A673 (cell line): ENCODE measurements around the gene BTN3A1. TPM values are rescaled to one million over a fixed set of nuclear protein-coding genes. Genes with fewer than 3 reads are reported as not detected.
A peak's percentile ranks its signal among the peaks of the same experiment; 100 is the strongest.
"Not testable (repeated sequence)": the region's sequence is repeated elsewhere in the genome, so short reads cannot be mapped to it uniquely, and the experiment has no call there.

Experiments
- BruUV-seq: library from RNA; stranded (reverse); fragments of 400-500 nt; replicated peaks from 2 replicates; lab custom pipeline; 2021; lab: Mats Ljungman, UMichigan
- CTCF ChIA-PET: fragments of 300-600 bp; sonication (Branson Sonifier 250); formaldehyde crosslinking; loops from one replicate; lab custom pipeline; 2022; ENCODE audit warnings: antibody characterized with exemption; lab: Charles Lee
- POLR2A ChIA-PET: fragments of 300-600 bp; sonication (Branson Sonifier 250); formaldehyde crosslinking; loops from one replicate; lab custom pipeline; 2022; ENCODE audit warnings: antibody characterized with exemption; ENCODE audit not compliant: low non-redundant PET; lab: Charles Lee
- DNase-seq: peaks from one replicate; pipeline ENCODE4 v3.0.0-alpha.2; 2015; ENCODE audit warnings: low spot score
- H3K27ac ChIP-seq: fragments of 200-600 bp; sonication (generic); 2 replicates; pipeline ENCODE4 v1.5.1; 2016; ENCODE audit warnings: mixed run types, low read depth, mild to moderate bottlenecking, mixed read lengths, antibody characterized with exemption, low read length; ENCODE audit not compliant: poor library complexity, severe bottlenecking
- H3K27me3 ChIP-seq: fragments of 200-600 bp; sonication (generic); replicated peaks from 2 replicates; pipeline ENCODE4 v1.6.1; 2017; ENCODE audit warnings: mixed run types, low read depth, mild to moderate bottlenecking, mixed read lengths, antibody characterized with exemption, low read length; ENCODE audit not compliant: insufficient read depth, poor library complexity
- H3K36me3 ChIP-seq: fragments of 200-600 bp; sonication (generic); 2 replicates; pipeline ENCODE4 v1.6.1; 2016; ENCODE audit warnings: mixed run types, mild to moderate bottlenecking, mixed read lengths, antibody characterized with exemption, low read length; ENCODE audit not compliant: insufficient read depth, poor library complexity, severe bottlenecking
- H3K4me1 ChIP-seq: fragments of 200-600 bp; sonication (generic); 2 replicates; pipeline ENCODE4 v1.6.1; 2017; ENCODE audit warnings: mixed run types, mild to moderate bottlenecking, mixed read lengths, antibody characterized with exemption, low read length; ENCODE audit not compliant: insufficient read depth, poor library complexity, severe bottlenecking
- H3K4me3 ChIP-seq: fragments of 200-600 bp; sonication (generic); 2 replicates; pipeline ENCODE4 v1.5.1; 2016; ENCODE audit warnings: low read depth, mixed run types, mild to moderate bottlenecking, mixed read lengths, low read length; ENCODE audit not compliant: poor library complexity, severe bottlenecking
- H3K9me3 ChIP-seq: fragments of 200-600 bp; sonication (generic); 2 replicates; pipeline ENCODE4 v1.6.1; 2016; ENCODE audit warnings: mixed run types, low read depth, mild to moderate bottlenecking, mixed read lengths, antibody characterized with exemption, low read length; ENCODE audit not compliant: poor library complexity, severe bottlenecking
- CTCF ChIP-seq: fragments of 300-800, 200-600 bp; sonication (generic); conservative IDR thresholded peaks from 2 replicates; pipeline ENCODE4 v1.5.1; 2017; ENCODE audit warnings: low read depth, mild to moderate bottlenecking, antibody characterized with exemption, low read length, moderate library complexity, mixed read lengths
- EZH2 ChIP-seq: fragments of 200-600 bp; sonication (generic); IDR thresholded peaks from 2 replicates; pipeline ENCODE4 v1.6.1; 2017; ENCODE audit warnings: borderline replicate concordance, low read depth, mild to moderate bottlenecking, mixed read lengths, antibody characterized with exemption, low read length; ENCODE audit not compliant: poor library complexity, severe bottlenecking
- intact Hi-C: fragments of 100-400 bp; cut with micrococcal nuclease; formaldehyde crosslinking; loops from one replicate; pipeline ENCODE4 v1.10.0; 2022; ENCODE audit not compliant: unreplicated experiment
- total RNA-seq: library from RNA; stranded (reverse); gene quantifications from 2 replicates; pipeline ENCODE4 v1.2.3, GENCODE V29; 2021

Gene BTN3A1
- total RNA-seq, 1 experiment from 2014 or later = 14.8 TPM

- no peak for DNase-seq
- no peaks in the 10 kb centered on the region for H3K9me3 ChIP-seq
- CTCF ChIA-PET = interaction anchor here (0.6 kb wide), 1 partner anchor 197 kb away, joined by 5 read pairs; no protein-coding TSS in a partner anchor
- POLR2A ChIA-PET = no interaction called here
- H3K4me1 ChIP-seq = no peaks in the 10 kb centered on the region
- intact Hi-C loops = no loop called here
- H3K27me3 ChIP-seq = no peaks in the 10 kb centered on the region
- BruUV-seq = no TSS peak
- H3K4me3 ChIP-seq = no peak overlapping the region
- H3K36me3 ChIP-seq = peaks cover 4% of the 10 kb centered on the region
- no peak overlapping the region for H3K27ac ChIP-seq
- TF ChIP-seq CTCF = no peak
- TF ChIP-seq EZH2 = no peak
These were observed 29.5 kb upstream of the BTN3A1 start for GRCh38 chr6:26372308-26373144.

DNA sequence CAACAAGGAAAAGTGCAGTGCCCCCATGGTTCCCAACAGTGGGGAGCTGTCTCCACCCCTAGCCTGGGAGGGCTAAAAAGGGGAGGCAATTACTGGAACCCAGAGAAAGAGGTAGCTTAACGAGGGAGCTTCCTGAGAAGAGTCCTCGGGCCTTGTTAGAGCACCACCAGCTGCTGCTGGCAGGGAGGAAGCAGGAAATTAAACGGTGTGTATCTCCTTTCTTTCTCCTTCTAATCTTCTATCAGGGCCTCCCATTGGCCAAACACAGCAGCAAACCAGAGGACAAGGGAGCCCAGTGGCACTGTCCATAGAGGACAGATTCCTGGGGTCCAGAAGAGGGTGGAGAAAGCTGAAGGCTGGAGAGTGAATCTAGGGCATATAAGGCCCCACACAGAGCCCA is 26.8 kb upstream of the BTN3A1 start:
- DNase-seq = peak; percentile 18
- no peaks in the 10 kb centered on the region for H3K27me3 ChIP-seq
- no peaks in the 10 kb centered on the region for H3K9me3 ChIP-seq
- CTCF ChIA-PET = no interaction called here
- TF ChIP-seq CTCF = no peak
- no peak for TF ChIP-seq EZH2
- no peaks in the 10 kb centered on the region for H3K4me1 ChIP-seq
- no peak overlapping the region for H3K27ac ChIP-seq
- peaks cover 4% of the 10 kb centered on the region for H3K36me3 ChIP-seq
- POLR2A ChIA-PET = no interaction called here
- H3K4me3 ChIP-seq = no peak overlapping the region
- intact Hi-C loops = no loop called here
- no TSS peak for BruUV-seq

DNA sequence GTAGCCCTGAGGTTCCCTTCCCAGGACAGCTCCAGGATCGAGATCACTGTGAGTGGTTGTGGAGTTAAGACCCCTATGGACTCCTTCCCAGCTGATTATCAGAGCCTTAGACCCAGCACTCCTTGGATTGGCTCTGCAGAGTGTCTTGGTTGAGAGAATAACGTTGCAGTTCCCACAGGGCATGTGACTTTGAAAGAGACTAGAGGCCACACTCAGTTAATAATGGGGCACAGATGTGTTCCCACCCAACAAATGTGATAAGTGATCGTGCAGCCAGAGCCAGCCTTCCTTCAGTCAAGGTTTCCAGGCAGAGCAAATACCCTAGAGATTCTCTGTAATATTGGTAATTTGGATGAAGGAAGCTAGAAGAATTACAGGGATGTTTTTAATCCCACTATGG is 24.4 kb upstream of the BTN3A1 start:
- H3K4me1 ChIP-seq = no peaks in the 10 kb centered on the region
- DNase-seq = no peak
- ChIA-PET POLR2A (no interaction called here), CTCF (no interaction called here)
- intact Hi-C loops = no loop called here
- H3K27ac ChIP-seq = no peak overlapping the region
- no peaks in the 10 kb centered on the region for H3K9me3 ChIP-seq
- no TSS peak for BruUV-seq
- H3K27me3 ChIP-seq = no peaks in the 10 kb centered on the region
- H3K36me3 ChIP-seq = peaks cover 4% of the 10 kb centered on the region
- TF ChIP-seq EZH2 (no peak), CTCF (no peak)
- H3K4me3 ChIP-seq = no peak overlapping the region

DNA sequence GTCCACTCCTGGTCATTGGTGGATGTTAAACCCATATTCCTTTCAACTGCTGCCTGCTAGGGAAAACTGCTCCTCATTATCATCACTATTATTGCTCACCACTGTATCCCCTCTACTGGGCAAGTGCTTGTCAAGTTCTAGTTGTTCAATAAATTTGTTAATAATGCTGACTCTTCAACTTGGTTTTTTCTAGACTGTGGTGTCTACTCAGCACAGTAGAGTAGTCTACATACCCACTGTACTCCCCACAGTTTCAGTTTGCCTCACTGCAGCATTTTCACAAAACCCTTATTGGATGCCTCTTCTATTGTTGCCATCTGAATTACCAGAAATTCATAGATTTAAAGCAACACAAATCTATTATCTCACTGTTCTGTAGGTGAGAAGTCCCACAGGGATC is 23.9 kb upstream of the BTN3A1 start:
- H3K27me3 ChIP-seq, H3K4me3 ChIP-seq, DNase-seq, CTCF ChIA-PET, BruUV-seq, H3K9me3 ChIP-seq, intact Hi-C loops, H3K36me3 ChIP-seq, H3K27ac ChIP-seq, H3K4me1 ChIP-seq: not testable (repeated sequence)
- POLR2A ChIA-PET = interaction anchor here (0.6 kb wide), 1 partner anchor 357 kb away, joined by 3 read pairs; a partner anchor contains a TSS
